ENCODE results near the gene NAV2. TPM values are rescaled to one million over a fixed set of nuclear protein-coding genes. Genes with fewer than 3 reads are reported as not detected.

Gene NAV2
- total RNA-seq, 3 donors from 2014 or later = 21.9 to 65.9 (median 30.9) TPM

- H3K36me3 ChIP-seq (ENCODE audit: low read depth) = no peaks in the 10 kb centered on the region
- DNase-seq (no peak), ATAC-seq (no peak)
- no peak for TF ChIP-seq CTCF (IDR thresholded peaks at IDR 0.05)
- intact Hi-C loops (cut with DNase I, micrococcal nuclease) = loop anchor here in 1 of 2 donors (5.0 kb wide), 1 partner anchor 184 kb away; no protein-coding TSS in a partner anchor
- H3K4me3 ChIP-seq = no peak overlapping the region
- H3K4me1 ChIP-seq (ENCODE audit: low read depth) = no peaks in the 10 kb centered on the region
- no peaks in the 10 kb centered on the region for H3K9me3 ChIP-seq
Observed at GRCh38 chr11:19746086-19746485, 33.4 kb downstream of the NAV2 start.

GRCh38 chr11:19747634-19748033 lies 35.0 kb downstream of the NAV2 start:
- H3K4me1 ChIP-seq (ENCODE audit: low read depth) = no peaks in the 10 kb centered on the region
- TF ChIP-seq CTCF (IDR thresholded peaks at IDR 0.05) = no peak
- no peak for DNase-seq
- H3K9me3 ChIP-seq = no peaks in the 10 kb centered on the region
- ATAC-seq = no peak
- no peak overlapping the region for H3K4me3 ChIP-seq
- no peaks in the 10 kb centered on the region for H3K36me3 ChIP-seq (ENCODE audit: low read depth)
- intact Hi-C loops (cut with DNase I, micrococcal nuclease) = loop anchor here in 1 of 2 donors (5.0 kb wide), 1 partner anchor 185 kb away; no protein-coding TSS in a partner anchor

GRCh38 chr11:19751055-19751454 lies 38.4 kb downstream of the NAV2 start:
- ATAC-seq = no peak

GRCh38 chr11:19753451-19754106 lies 40.9 kb downstream of the NAV2 start:
- ATAC-seq (peak; percentile 75), DNase-seq (peak in 2 of 3 donors; percentile 14 to 34)
- Histone ChIP-seq H3K36me3 (ENCODE audit: low read depth) (no peaks in the 10 kb centered on the region), H3K4me1 (ENCODE audit: low read depth) (peaks cover 7% of the 10 kb centered on the region), H3K9me3 (no peaks in the 10 kb centered on the region), H3K4me3 (no peak overlapping the region)
- intact Hi-C loops (cut with DNase I, micrococcal nuclease) = no loop called here
- no peak for TF ChIP-seq CTCF (IDR thresholded peaks at IDR 0.05)

More at GRCh38 chr11:19751055-19751454, 38.4 kb downstream of the NAV2 start:
- intact Hi-C loops (cut with DNase I, micrococcal nuclease) = no loop called here
- TF ChIP-seq CTCF (IDR thresholded peaks at IDR 0.05) = no peak
- Histone ChIP-seq H3K4me1 (ENCODE audit: low read depth) (peaks cover 7% of the 10 kb centered on the region), H3K36me3 (ENCODE audit: low read depth) (no peaks in the 10 kb centered on the region), H3K4me3 (no peak overlapping the region), H3K9me3 (no peaks in the 10 kb centered on the region)
- no peak for DNase-seq

GRCh38 chr11:19756675-19757475 lies 44.2 kb downstream of the NAV2 start:
- no peaks in the 10 kb centered on the region for H3K36me3 ChIP-seq (ENCODE audit: low read depth)
- peaks cover 7% of the 10 kb centered on the region for H3K4me1 ChIP-seq (ENCODE audit: low read depth)
- no peak for ATAC-seq
- intact Hi-C loops (cut with DNase I, micrococcal nuclease) = no loop called here
- H3K9me3 ChIP-seq = no peaks in the 10 kb centered on the region
- H3K4me3 ChIP-seq = no peak overlapping the region
- no peak for DNase-seq
- TF ChIP-seq CTCF (IDR thresholded peaks at IDR 0.05) = no peak

Data from mucosa of descending colon (tissue), 3 donors.